ENCODE data around the gene CSTA. TPM values are rescaled to one million over a fixed set of nuclear protein-coding genes. Genes with fewer than 3 reads are reported as not detected.
A peak's percentile ranks its signal among the peaks of the same experiment; 100 is the strongest.

CSTA gene
- total and polyA plus RNA-seq, 2 of the 8 experiments (the other 6 are each of a cell fraction or from before 2014, with no cell fraction given): not detected

DNA sequence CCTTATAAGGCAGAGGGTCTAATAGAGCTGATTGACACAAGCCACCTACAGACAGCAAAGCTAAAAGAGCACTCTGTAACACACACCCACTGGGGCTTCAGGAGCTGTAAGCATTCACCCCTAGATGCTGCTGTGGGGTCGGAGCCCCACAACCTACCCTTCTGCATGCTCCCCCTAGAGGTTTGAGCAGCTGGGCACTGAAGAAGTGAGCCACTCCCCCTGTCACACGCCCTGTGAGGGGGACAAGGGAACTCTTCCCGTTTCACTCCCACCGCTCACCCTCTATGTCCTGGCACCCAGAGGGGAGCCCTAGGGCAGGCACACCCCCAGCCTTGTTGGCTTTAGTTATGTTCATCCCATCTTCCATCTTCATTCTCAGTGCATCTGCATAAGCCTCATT is 9.4 kb upstream of the CSTA start (continued):
- TF ChIP-seq CEBPB (IDR thresholded peaks at IDR 0.05; ENCODE audit: low read depth, low read length): no peak
- TF ChIP-seq CREB1 (IDR thresholded peaks at IDR 0.05): no peak
- no peak for TF ChIP-seq BRCA1 (IDR thresholded peaks at IDR 0.05; ENCODE audit: low read depth, low read length)
- no peak for TF ChIP-seq POLR2AphosphoS5 (IDR thresholded peaks at IDR 0.05; ENCODE audit: low read depth, low read length)
- no peak for TF ChIP-seq TCF12 (IDR thresholded peaks at IDR 0.05; ENCODE audit: low read depth, low read length)
- no peak for TF ChIP-seq POLR2A (IDR thresholded peaks at IDR 0.05; ENCODE audit: control extremely low read depth in 1 of 2, low read depth in 2 of 2, low read length in 2 of 2)
- TF ChIP-seq GABPA (IDR thresholded peaks at IDR 0.05; ENCODE audit: borderline replicate concordance, insufficient read depth, low read length): no peak
- TF ChIP-seq NANOG (IDR thresholded peaks at IDR 0.05; ENCODE audit: insufficient read depth, low read depth, low read length, poor library complexity, severe bottlenecking): no peak
- TF ChIP-seq, protein P1, sequence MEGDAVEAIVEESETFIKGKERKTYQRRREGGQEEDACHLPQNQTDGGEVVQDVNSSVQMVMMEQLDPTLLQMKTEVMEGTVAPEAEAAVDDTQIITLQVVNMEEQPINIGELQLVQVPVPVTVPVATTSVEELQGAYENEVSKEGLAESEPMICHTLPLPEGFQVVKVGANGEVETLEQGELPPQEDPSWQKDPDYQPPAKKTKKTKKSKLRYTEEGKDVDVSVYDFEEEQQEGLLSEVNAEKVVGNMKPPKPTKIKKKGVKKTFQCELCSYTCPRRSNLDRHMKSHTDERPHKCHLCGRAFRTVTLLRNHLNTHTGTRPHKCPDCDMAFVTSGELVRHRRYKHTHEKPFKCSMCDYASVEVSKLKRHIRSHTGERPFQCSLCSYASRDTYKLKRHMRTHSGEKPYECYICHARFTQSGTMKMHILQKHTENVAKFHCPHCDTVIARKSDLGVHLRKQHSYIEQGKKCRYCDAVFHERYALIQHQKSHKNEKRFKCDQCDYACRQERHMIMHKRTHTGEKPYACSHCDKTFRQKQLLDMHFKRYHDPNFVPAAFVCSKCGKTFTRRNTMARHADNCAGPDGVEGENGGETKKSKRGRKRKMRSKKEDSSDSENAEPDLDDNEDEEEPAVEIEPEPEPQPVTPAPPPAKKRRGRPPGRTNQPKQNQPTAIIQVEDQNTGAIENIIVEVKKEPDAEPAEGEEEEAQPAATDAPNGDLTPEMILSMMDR (IDR thresholded peaks at IDR 0.05; ENCODE audit: control extremely low read depth in 1 of 3, insufficient read depth in 1 of 3, low read depth in 1 of 3, low read length in 3 of 3): peak; percentile 29 to 70 (median 55); a peak in 3 of 4 replicates
- peak; percentile 37; the same call in 1 of the 2 replicates for TF ChIP-seq KDM1A (IDR thresholded peaks at IDR 0.05; ENCODE audit: borderline replicate concordance, low read length)
- TF ChIP-seq SP2 (IDR thresholded peaks at IDR 0.05; ENCODE audit: low read length): no peak

All from H1 (cell line).